HG02798 (cell line): ENCODE data around the gene NAP1L1.
"Not testable (repeated sequence)": the region's sequence is repeated elsewhere in the genome, so short reads cannot be mapped to it uniquely, and the experiment has no call there.

Source experiments
- ATAC-seq: cut with Tn5 transposase; IDR thresholded peaks from one replicate; pipeline ENCODE4 v1.9.1; 2021; ENCODE audit warnings: mild to moderate bottlenecking; ENCODE audit not compliant: unreplicated experiment, poor library complexity

Gene NAP1L1

DNA sequence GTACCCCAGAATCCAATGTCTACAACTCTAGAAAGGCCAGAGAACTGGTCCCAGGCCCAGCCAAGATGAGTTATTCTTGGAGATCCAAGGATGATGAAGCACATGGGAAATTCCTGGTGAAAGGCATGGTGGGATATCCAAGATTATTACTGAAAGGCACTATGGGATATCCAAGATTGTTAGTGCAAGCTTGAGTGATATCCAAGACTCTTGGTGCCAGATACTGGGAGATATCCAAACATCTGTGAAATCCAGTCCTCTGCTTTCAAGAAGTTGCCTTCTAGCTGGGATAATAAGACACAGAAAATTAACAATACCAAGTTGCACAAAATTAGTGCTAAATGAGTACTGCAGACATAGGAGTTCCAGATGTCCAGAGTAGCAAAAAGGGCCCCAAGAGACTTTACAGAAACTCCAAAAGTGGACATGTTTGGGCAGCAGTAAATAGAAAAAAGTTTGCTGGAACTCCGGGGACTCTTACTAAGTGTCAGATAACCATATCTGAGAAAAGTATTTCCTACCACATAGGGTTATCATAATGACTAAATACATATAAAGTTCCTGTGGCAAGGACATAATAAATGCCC lies 87.5 kb downstream of the NAP1L1 start:
- ATAC-seq, result no peak

DNA sequence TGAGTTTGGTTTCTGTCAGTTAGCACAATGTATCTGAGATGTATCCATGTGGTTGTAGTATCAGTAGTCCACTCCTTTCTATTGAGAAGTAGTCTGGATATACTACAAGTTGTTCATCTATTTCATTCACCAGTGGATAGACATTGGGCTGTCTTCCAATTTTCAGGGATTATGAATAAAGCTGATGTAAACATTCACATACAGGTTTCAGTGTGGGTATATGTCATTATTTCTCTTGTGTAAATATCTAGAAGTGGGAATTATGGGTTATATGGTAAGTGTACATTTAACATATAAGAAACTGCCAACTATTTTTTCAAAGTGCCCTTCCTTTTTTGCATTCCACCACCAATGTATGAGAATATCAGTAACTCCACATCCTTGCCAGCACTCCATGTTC lies 88.8 kb downstream of the NAP1L1 start:
- ATAC-seq, result no peak

DNA sequence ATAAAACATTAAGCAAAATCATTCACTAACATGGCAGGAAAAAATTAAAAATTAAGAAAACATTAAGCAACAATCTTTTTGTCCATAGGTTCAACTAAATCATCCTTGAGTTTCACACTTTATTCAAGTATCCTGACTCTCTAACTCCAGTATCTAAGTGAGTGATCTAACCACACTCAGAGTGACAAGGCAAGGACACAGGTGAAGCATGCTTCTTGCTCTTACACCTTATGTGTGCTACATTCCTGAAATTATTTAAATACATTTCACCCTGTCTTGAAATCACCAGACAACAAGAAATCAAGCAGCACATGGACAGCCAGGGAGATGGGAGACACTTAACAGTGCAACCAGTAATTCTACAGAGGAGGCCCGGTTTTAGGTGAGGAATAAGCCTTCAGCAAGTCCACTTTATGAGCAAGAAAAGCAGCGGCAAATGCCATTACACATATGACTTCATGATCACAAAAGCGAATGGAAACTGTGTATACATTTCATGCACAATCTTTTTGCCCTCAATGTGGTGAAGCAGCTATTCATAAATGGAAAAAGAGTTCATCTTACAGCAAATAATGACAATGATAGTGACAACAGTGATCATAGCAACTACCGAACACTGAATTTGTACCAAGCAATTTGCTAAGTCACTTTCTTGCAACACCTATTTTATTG lies 90.3 kb downstream of the NAP1L1 start:
- ATAC-seq, result no peak

DNA sequence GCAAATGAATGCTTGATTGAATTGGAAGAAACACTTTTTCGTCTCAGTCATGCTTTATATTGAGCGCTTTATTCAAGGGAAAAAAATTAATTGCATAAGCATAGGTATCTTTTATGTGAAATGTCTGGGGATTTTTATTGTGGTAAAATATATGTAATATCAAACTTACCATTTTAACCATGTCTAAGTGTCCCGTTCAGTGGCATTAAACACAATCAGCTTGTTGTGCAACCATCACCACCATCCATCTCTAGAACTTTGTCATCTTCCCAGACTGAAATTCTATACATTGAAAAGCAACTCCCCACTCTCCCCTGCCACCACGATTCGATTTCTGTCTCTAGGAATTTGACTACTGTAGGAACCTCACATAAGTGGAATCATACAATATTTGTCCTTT lies 92.7 kb downstream of the NAP1L1 start:
- ATAC-seq, result no peak

DNA sequence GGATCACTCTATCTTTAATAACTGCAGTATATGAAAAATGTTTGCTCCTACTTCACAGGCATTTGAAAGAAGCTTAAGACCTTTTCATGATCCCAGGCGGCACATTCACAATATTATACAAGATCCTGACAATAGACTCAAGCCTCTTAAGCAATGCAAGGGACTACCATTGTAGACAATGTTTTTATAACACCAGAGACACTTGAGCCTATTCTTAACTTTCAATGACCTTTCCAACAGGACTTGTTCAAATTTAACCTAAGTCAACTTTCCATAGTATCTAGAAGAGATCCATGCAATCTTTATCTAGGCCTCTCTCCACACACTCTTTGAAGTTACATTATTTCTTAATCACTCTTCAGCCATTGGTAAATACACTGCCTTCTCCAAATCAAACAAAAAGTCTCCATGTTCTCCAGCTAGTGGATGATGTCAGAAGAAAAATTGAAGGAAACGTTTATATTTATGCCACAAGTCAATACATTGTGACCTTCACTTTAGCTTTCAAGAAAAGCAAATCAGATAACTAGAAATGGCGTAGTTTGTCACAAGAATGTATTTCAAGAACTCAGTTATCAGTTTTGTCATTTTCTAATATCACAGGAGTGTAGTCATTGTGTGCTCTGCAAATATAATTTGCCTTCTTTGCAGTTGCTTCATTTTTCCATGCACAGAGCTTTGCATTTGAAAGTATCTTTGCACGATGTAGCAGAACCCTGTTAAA lies 94.1 kb downstream of the NAP1L1 start:
- ATAC-seq, result no peak

DNA sequence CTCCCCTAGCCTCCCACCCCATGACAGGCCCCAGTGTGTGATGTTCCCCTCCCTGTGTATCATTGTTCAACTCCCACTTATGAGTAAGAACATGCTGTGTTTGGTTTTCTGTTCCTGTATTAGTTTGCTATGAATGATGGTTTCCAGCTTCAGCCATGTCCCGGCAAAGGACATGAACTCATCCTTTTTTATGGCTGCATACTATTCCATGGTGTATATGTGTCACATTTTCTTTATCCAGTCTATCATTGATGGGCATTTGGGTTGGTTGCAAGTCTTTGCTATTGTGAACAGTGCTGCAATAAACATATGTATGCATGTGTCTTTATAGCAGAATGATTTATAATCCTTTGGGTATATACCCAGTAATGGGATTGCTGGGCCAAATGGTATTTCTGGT lies 96.8 kb downstream of the NAP1L1 start:
- ATAC-seq, result not testable (repeated sequence)
